Measurements from ENCODE around the gene SSH2. TPM values are rescaled to one million over a fixed set of nuclear protein-coding genes. Genes with fewer than 3 reads are reported as not detected.
A peak's percentile ranks its signal among the peaks of the same experiment; 100 is the strongest.

The SSH2 gene
- total and polyA plus RNA-seq, 2 of the 13 experiments (the other 11 are each of a cell fraction or from before 2014, with no cell fraction given) = 6.0 to 6.4 TPM

DNA sequence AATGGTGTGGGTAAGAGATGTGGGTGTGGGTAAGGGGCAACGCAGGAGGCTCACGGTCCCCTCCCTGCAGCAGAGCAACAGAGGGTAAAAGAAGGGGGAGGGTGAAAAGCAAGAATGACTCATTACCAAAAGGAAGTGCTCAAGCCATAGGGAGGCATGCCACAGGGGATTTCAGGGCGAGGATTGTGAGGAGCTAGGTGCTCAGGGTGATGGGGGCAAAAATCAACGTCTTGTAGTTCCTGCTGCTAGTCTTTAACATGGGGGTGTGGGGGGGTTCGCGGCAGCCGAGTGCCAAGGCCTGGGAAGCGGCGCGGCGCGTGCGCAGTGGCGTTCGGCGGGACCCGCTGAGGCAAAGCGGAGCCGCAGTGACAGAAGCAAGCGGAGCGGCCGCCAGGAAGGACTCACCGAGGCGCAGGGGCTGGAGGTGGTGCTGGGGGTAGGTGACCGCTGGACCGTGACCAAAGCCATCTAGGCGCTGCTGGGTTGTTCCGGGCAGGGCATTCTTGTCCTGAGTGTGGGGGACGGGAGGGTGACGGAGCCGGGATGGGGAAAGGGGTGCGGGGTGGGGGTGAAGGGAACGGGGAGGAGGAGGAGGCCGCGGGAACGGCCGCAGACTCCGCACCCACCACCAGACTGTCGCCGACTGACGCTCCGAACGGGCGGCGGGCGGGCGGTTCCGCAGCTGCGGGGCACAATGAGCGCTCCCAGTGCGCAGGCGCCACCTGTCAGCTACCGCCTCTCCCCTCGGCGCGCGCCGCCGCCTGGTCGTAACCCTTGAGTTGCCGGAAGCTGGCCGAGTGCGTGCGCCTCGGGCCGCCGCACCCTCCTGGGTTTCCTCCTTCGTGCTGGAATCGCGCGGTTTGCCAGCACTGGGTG lies at the start of gene SSH2 (continued):
- TF ChIP-seq, protein P1, sequence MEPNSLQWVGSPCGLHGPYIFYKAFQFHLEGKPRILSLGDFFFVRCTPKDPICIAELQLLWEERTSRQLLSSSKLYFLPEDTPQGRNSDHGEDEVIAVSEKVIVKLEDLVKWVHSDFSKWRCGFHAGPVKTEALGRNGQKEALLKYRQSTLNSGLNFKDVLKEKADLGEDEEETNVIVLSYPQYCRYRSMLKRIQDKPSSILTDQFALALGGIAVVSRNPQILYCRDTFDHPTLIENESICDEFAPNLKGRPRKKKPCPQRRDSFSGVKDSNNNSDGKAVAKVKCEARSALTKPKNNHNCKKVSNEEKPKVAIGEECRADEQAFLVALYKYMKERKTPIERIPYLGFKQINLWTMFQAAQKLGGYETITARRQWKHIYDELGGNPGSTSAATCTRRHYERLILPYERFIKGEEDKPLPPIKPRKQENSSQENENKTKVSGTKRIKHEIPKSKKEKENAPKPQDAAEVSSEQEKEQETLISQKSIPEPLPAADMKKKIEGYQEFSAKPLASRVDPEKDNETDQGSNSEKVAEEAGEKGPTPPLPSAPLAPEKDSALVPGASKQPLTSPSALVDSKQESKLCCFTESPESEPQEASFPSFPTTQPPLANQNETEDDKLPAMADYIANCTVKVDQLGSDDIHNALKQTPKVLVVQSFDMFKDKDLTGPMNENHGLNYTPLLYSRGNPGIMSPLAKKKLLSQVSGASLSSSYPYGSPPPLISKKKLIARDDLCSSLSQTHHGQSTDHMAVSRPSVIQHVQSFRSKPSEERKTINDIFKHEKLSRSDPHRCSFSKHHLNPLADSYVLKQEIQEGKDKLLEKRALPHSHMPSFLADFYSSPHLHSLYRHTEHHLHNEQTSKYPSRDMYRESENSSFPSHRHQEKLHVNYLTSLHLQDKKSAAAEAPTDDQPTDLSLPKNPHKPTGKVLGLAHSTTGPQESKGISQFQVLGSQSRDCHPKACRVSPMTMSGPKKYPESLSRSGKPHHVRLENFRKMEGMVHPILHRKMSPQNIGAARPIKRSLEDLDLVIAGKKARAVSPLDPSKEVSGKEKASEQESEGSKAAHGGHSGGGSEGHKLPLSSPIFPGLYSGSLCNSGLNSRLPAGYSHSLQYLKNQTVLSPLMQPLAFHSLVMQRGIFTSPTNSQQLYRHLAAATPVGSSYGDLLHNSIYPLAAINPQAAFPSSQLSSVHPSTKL (CRISPR knock-in tag; IDR thresholded peaks at IDR 0.05) = peak; percentile 18; the same call in 1 of the 2 replicates
- no peak for TF ChIP-seq SATB2 (CRISPR knock-in tag; IDR thresholded peaks at IDR 0.05)
- TF ChIP-seq HNRNPUL1 (IDR thresholded peaks at IDR 0.05; ENCODE audit: low read depth, low read length) = no peak
- TF ChIP-seq ZNF274 (CRISPR knock-in tag; IDR thresholded peaks at IDR 0.05) = 0 out of 2 replicates have a peak, but pooled peaks have one; percentile 27
- TF ChIP-seq, protein P2, sequence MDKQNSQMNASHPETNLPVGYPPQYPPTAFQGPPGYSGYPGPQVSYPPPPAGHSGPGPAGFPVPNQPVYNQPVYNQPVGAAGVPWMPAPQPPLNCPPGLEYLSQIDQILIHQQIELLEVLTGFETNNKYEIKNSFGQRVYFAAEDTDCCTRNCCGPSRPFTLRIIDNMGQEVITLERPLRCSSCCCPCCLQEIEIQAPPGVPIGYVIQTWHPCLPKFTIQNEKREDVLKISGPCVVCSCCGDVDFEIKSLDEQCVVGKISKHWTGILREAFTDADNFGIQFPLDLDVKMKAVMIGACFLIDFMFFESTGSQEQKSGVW (CRISPR knock-in tag; IDR thresholded peaks at IDR 0.05; ENCODE audit: borderline replicate concordance) = no peak
- TF ChIP-seq, protein P3, sequence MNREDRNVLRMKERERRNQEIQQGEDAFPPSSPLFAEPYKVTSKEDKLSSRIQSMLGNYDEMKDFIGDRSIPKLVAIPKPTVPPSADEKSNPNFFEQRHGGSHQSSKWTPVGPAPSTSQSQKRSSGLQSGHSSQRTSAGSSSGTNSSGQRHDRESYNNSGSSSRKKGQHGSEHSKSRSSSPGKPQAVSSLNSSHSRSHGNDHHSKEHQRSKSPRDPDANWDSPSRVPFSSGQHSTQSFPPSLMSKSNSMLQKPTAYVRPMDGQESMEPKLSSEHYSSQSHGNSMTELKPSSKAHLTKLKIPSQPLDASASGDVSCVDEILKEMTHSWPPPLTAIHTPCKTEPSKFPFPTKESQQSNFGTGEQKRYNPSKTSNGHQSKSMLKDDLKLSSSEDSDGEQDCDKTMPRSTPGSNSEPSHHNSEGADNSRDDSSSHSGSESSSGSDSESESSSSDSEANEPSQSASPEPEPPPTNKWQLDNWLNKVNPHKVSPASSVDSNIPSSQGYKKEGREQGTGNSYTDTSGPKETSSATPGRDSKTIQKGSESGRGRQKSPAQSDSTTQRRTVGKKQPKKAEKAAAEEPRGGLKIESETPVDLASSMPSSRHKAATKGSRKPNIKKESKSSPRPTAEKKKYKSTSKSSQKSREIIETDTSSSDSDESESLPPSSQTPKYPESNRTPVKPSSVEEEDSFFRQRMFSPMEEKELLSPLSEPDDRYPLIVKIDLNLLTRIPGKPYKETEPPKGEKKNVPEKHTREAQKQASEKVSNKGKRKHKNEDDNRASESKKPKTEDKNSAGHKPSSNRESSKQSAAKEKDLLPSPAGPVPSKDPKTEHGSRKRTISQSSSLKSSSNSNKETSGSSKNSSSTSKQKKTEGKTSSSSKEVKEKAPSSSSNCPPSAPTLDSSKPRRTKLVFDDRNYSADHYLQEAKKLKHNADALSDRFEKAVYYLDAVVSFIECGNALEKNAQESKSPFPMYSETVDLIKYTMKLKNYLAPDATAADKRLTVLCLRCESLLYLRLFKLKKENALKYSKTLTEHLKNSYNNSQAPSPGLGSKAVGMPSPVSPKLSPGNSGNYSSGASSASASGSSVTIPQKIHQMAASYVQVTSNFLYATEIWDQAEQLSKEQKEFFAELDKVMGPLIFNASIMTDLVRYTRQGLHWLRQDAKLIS (CRISPR knock-in tag; IDR thresholded peaks at IDR 0.05) = no peak
- peak; percentile 19; the same call in 1 of the 2 replicates for TF ChIP-seq HNF4G (IDR thresholded peaks at IDR 0.05; ENCODE audit: borderline replicate concordance, low read depth, low read length)
- no peak for TF ChIP-seq HNF4G (CRISPR knock-in tag; IDR thresholded peaks at IDR 0.05; ENCODE audit: borderline replicate concordance, low read depth)
- TF ChIP-seq ZNF577 (CRISPR knock-in tag; IDR thresholded peaks at IDR 0.05; ENCODE audit: borderline replicate concordance, low read depth) = no peak
- TF ChIP-seq ZNF619 (CRISPR knock-in tag; IDR thresholded peaks at IDR 0.05) = no peak
- TF ChIP-seq, protein P4, sequence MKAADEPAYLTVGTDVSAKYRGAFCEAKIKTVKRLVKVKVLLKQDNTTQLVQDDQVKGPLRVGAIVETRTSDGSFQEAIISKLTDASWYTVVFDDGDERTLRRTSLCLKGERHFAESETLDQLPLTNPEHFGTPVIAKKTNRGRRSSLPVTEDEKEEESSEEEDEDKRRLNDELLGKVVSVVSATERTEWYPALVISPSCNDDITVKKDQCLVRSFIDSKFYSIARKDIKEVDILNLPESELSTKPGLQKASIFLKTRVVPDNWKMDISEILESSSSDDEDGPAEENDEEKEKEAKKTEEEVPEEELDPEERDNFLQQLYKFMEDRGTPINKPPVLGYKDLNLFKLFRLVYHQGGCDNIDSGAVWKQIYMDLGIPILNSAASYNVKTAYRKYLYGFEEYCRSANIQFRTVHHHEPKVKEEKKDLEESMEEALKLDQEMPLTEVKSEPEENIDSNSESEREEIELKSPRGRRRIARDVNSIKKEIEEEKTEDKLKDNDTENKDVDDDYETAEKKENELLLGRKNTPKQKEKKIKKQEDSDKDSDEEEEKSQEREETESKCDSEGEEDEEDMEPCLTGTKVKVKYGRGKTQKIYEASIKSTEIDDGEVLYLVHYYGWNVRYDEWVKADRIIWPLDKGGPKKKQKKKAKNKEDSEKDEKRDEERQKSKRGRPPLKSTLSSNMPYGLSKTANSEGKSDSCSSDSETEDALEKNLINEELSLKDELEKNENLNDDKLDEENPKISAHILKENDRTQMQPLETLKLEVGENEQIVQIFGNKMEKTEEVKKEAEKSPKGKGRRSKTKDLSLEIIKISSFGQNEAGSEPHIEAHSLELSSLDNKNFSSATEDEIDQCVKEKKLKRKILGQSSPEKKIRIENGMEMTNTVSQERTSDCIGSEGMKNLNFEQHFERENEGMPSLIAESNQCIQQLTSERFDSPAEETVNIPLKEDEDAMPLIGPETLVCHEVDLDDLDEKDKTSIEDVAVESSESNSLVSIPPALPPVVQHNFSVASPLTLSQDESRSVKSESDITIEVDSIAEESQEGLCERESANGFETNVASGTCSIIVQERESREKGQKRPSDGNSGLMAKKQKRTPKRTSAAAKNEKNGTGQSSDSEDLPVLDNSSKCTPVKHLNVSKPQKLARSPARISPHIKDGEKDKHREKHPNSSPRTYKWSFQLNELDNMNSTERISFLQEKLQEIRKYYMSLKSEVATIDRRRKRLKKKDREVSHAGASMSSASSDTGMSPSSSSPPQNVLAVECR (CRISPR knock-in tag; IDR thresholded peaks at IDR 0.05; ENCODE audit: borderline replicate concordance) = peak; percentile 76
- 0 out of 2 replicates have a peak, but pooled peaks have one; percentile 37 for TF ChIP-seq ZNF761 (CRISPR knock-in tag; conservative IDR thresholded peaks at IDR 0.05)
- 0 out of 2 replicates have a peak, but pooled peaks have one; percentile 26 for TF ChIP-seq CBFB (CRISPR knock-in tag; IDR thresholded peaks at IDR 0.05)

Measured in HepG2 (cell line).